Measurements from ENCODE around the gene GLRX5.
A peak's percentile ranks its signal among the peaks of the same experiment; 100 is the strongest.

GLRX5 gene

DNA sequence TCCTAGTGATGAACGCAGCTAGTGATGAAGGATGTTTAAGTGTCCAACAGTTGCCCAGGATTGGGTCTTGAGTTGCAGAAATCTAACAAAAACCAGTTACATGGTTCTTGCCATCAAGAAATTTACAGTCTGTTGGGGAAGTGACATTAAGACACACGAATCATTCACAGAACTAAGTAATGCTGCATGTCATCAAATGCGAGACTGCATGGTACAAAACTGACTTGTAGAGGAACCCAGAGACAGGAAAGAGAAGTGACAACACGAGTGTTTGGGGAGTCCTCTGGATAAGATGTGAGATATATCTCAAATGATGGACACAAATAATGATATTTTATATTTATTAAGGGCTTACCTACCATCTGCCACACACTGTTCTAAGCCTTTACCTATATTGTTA lies 12.3 kb upstream of the GLRX5 start:
- ChIA-PET POLR2A (ENCODE audit: low non-redundant PET) (no interaction called here), CTCF (interaction anchor here (0.6 to 1.0 kb wide), 2 partner anchors 14 to 53 kb away, joined by 3 read pairs; no protein-coding TSS in a partner anchor)
- TF ChIP-seq, protein P1, sequence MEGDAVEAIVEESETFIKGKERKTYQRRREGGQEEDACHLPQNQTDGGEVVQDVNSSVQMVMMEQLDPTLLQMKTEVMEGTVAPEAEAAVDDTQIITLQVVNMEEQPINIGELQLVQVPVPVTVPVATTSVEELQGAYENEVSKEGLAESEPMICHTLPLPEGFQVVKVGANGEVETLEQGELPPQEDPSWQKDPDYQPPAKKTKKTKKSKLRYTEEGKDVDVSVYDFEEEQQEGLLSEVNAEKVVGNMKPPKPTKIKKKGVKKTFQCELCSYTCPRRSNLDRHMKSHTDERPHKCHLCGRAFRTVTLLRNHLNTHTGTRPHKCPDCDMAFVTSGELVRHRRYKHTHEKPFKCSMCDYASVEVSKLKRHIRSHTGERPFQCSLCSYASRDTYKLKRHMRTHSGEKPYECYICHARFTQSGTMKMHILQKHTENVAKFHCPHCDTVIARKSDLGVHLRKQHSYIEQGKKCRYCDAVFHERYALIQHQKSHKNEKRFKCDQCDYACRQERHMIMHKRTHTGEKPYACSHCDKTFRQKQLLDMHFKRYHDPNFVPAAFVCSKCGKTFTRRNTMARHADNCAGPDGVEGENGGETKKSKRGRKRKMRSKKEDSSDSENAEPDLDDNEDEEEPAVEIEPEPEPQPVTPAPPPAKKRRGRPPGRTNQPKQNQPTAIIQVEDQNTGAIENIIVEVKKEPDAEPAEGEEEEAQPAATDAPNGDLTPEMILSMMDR (conservative IDR thresholded peaks at IDR 0.05; ENCODE audit: low read depth): no peak
- H3K27ac ChIP-seq: no peak overlapping the region
- DNase-seq (ENCODE audit: low spot score): no peak

DNA sequence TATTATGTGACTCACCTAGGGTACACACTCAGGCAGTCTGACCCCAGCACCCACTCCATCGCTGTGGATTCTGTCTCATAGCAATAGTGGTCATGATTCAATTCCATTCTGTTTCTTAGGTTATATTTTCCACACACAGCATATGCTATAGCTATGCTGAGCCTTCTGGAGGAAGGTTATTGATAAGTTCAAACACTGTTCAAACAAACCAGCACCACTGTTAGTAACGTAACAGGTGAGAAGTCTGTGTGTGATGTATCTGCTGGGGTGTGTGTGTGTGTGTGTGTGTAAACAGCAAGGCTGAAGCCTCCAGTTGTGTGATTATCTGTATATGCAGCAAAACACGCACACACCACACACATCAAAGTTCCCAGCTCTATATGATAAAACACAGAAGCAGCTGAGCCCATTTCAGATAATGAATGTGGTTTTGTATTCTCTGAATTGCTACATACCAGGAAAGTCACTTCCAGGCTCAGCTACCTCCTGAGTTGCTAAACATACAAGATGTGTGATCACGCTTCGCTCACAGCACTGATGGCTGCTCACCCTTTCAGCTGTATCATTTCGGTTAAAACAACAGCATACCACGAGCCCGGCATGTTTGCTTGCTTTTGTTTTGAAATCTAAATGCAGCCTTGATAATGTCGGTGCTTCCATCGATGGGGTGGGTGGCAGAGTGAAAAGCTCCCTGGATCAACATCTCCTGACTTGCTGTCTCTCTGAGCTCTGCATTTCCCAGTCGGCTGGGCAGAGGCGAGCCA lies 11.6 kb upstream of the GLRX5 start:
- no peak overlapping the region for H3K27ac ChIP-seq
- TF ChIP-seq, protein P1 (conservative IDR thresholded peaks at IDR 0.05; ENCODE audit: low read depth): no peak
- ChIA-PET POLR2A (ENCODE audit: low non-redundant PET) (no interaction called here), CTCF (interaction anchor here (0.6 to 1.3 kb wide), 4 partner anchors 13 to 81 kb away, joined by 3 to 5 read pairs (median 3); no protein-coding TSS in a partner anchor)
- DNase-seq (ENCODE audit: low spot score): no peak

DNA sequence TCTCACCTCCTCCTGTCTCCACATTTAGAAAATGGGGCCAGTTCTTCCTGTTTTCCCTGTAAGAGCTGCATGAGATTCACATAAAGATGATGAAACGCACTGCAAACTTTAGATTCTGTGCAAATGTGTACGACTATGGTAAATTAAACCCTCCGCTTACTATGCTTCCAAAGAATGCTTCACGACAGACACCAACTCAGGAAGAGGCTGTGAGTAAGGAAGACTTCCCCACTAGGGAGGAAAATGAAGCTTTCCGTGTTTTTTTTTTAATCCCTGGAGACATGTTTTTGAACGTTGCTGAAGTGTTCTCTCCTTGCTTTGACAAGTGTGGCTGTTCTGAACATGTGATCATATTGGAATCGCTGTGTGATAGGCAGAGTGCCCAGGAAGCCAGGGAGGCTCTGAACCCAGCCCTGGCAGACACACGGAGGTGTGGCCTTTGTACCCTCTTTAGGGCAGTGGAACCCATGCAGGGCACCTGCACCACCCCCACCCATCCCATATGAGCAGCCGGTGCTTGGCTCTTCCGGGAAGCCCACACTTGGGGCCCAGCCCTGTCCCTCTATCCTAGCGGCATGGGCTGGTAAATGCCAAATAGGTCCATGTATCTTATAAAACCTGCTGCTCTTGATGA lies 10.9 kb upstream of the GLRX5 start:
- H3K27ac ChIP-seq: no peak overlapping the region; the same call in 1 of the 2 replicates
- TF ChIP-seq, protein P1 (conservative IDR thresholded peaks at IDR 0.05; ENCODE audit: low read depth): no peak
- DNase-seq (ENCODE audit: low spot score): no peak
- CTCF ChIA-PET: interaction anchor here (1.0 to 1.3 kb wide), 3 partner anchors 55 to 81 kb away, joined by 3 to 5 read pairs (median 3); no protein-coding TSS in a partner anchor
- POLR2A ChIA-PET (ENCODE audit: low non-redundant PET): no interaction called here

DNA sequence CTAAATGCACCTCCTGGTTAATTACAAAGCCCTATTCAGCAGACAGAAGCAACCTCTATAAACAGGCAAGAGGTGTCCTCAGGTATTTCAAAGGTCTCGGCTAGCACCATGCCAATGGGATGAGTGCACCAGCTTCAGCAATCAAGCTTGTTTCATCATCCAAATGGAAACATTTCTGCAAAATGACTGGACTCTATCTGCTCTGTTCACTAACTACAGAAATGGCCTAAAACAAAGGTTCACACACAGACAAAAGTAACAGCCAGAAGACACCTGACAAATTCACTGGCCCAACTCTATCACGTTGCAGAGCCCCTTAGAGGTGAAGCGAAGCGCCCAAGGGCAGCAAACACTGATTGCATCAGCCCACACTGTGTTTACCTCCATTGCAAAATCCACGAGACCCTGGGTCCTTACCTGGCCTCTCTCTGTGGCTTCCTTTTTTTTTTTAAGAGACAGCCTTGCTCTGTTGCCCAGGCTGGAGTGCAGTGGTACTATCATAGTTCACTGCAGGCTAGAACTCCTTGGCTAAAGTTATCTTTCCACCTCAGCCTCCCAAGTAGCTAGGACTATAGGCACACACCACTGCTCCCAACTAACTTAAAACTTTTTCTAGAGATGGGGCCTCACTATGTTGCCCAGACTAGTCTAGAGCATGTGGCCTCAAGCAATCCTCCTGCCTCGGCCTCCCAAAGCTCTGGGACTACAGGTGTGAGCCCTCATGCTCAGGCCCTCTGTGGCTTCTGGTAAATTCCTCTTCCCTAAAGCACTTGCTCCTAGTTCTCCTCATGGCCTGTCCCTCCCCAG lies 9.9 kb upstream of the GLRX5 start:
- peak overlapping the region; percentile 65 for H3K27ac ChIP-seq
- POLR2A ChIA-PET (ENCODE audit: low non-redundant PET): no interaction called here
- CTCF ChIA-PET: interaction anchor here (1.3 kb wide), 1 partner anchor 82 kb away, joined by 5 read pairs; no protein-coding TSS in a partner anchor
- no peak for DNase-seq (ENCODE audit: low spot score)
- TF ChIP-seq, protein P1 (conservative IDR thresholded peaks at IDR 0.05; ENCODE audit: low read depth): no peak

DNA sequence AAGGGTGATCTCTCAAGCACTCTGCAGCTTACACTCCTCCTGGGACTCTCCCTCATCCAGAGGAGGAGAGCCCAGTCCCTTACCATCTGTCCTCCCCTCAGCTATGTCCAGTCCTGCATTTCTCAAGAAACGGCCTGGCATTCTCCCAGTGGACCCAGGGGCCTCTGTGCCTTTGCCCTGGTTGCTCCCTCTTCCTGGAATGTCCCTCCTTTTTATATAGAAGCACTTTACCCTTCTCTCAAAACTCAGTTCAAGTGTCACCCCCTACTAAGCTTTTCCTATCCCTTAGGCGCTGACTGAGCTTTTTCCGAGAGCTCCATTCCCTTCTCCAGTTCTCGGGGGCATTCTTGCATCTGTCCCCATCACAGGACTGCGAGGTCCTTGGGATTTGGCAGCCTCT lies 8.9 kb upstream of the GLRX5 start:
- peak overlapping the region; percentile 5; the same call in 1 of the 2 replicates for H3K27ac ChIP-seq
- DNase-seq (ENCODE audit: low spot score): no peak
- CTCF ChIA-PET: interaction anchor here (0.9 to 2.4 kb wide), 2 partner anchors 84 to 763 kb away, joined by 4 to 8 read pairs; no protein-coding TSS in a partner anchor
- POLR2A ChIA-PET (ENCODE audit: low non-redundant PET): no interaction called here
- TF ChIP-seq, protein P1 (conservative IDR thresholded peaks at IDR 0.05; ENCODE audit: low read depth): no peak
